Glomerular visceral epithelial cell (primary cell): ENCODE results near the gene CCT3.
A peak's percentile ranks its signal among the peaks of the same experiment; 100 is the strongest.
"Not testable (repeated sequence)": the region's sequence is repeated elsewhere in the genome, so short reads cannot be mapped to it uniquely, and the experiment has no call there.

Experiments
- DNase-seq: peaks from one replicate; pipeline ENCODE4 v3.0.0-alpha.2; 2016; ENCODE audit errors: extremely low spot score

CCT3 gene

DNA sequence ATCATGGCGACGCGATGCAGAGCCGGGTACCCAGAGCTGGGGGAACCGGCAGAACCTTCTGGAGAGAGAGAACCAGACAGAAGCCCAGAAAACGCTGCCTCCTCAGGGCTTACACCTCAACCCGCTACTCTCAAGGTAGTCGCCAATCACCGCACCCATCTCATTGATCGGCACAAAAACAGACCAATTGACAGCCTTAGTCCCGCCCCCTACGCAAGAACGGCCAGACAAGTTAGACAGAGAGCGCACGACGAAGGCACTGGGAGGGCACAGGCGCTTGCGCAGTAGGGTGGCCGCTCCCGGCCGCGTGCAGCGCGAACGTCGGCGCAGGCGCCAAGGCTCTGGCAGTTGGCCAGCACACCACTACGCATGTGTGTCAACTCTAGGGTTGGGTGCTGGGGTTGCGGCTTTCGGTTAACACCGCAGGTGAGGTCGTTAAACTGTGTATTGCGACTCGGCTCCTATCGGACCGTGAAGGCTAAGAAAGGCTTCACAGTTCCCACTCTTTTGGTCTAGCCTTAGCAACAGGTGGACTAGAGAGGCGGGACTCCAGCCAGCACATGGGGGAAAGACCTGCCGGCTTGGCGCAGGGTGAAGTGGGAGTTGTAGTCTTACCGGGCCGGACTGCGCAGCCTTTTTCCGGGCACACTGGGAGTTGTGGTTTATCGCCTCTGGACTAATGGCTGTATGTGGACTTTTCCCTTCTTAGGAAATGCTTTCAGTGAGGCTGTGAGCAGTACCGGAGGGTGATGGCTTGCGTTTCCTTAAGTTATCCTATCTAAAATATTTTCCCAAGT is at the start of gene CCT3, which contains the start of gene TSACC:
Gene CCT3, minus strand, starts transcription at position 113 of the 797 bp plus-strand sequence. Its CDS starts 108 bp downstream, at position 5.
Gene TSACC, plus strand, starts transcription at position 347 of the 797 bp plus-strand sequence. CDS start 1,232 bp downstream, outside the sequence.
- peak; percentile 100 for DNase-seq

DNA sequence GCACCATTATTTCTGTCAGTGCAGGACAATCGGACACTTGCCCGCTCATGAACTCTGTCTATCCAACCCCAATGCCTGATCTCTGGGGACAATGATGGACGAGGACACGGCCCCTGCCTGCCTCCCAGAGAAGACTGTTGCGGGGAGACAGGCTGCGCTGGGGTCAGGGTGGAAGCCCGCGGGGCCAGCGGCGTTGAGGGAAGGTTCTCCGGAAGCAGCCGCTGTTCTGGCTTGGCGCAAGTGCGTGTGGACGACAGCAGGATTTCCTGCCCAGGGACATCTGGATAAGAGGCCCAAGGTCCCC is 49.7 kb upstream of the CCT3 start:
- DNase-seq: no peak

DNA sequence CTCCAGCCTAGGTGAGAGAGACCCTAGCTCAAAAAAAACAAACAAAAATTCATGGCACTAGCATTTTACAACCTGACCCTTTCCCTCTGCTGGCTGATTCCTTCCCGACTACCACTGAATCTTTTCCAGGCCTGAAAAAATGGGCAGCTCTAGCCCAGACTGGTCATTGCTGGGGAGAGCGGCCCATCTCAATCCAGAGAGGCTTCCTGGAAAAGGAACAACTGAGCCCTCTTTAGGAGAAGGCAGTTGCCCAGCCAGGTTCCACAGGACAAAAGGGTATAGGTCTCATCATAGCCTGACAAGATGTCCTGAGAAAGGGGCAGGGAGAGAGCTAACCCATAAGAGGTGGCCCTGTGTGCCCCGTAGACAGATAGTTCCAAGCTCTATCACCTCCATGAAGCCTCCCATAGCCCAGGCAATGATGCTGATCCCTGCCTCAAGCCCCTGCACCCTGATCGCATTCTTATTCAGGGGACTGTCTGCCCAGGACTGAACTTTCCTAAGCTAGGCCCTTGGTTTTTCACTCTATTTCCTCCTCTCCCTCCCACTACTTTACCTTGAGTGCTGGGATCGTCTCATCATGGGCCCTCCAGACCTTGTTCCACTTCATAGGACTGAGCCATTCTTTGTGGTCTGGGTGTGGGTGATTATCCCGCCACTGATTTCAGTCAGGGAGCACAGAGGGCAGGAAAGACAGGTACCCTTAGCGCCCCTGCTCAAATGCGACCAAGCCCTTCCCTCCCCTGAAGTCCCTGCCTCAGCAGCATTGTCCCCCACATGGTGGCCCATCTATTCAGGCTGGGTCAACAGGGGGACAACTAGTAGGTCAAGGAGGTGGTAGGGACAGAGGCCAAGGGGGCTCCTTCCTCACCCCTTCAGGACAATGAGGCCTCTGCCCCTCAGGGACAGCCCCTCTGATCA is 49.1 kb upstream of the CCT3 start:
- DNase-seq: no peak

DNA sequence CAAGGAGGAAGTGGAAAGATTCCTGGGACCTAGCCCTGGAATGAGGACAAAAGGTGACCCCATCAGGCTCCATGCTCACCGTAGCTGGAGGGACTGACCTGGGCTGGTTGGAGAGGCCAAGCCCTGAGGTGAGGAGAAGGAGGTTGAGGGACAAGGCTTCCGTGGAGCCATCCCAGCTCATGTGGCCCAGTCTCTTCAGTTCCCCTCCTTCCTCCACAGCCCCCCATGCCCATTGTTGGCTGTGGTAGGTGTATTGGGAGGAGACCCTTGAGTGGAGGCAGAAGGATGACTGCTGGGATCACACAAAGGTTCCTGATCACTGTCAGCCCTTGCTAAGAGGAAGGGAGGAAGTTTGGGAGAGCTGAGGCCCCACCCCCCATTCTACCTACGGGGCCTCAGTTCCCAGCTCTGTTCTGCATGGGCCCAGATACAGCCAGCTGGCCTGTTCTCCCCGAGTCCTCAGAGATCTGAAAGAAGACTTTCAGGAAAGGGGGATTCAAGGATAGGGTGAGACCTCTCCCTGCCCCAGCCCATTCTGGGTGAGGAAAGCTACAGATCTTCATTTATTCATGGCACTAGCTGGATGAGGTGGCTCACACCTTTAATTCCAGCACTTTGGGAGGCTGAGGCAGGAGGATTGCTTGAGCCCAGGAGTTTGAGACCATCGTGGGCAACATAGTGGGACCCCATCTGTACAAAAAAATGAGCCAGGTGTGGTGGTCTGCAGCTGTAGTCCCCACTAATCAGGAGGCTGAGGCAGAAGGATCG is 48.2 kb upstream of the CCT3 start:
- DNase-seq: no peak

DNA sequence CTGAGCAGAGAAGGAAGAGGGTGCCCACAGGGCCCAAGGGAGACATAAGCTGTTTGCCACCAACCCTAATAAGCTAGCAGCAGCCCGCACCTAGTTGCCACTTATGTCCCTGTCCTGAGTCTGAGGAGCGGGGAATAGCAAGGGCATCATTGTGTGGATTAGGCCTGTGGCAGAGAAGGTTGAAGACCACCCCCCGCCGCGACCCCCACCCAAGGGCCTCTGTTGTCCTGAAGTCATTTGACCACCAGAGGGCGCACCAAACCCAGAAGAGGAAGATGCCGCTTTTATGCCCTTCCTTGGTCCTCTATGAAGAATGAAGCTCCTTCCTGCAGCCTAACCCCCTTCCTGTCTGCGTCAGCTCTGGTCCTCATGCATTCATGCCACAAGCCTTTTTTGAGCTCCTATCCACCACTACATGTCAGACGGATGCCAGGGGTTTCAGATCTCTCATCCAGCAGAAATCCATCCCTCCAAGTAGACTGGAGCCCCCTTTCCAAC is 47.5 kb upstream of the CCT3 start:
- DNase-seq: peak; percentile 55

DNA sequence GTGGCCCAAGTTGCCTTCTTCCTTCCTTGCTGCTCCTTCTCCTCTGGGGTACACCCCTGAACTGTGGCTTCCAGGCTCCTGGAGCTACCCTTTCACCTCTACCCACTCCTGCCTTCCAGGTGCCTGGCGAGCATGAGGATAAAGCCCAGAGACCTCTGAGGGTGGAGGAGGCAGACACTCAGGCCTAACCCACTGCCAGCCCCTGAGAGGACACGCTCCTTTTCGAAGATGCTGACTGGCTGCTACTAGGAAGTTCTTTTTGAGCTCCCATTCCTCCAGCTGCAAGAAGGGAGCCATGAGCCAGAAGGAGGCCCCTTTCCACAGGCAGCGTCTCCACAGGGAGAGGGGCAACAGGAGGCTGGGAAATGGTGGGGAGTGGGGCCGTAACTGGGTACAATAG is 46.6 kb upstream of the CCT3 start:
- no peak for DNase-seq

DNA sequence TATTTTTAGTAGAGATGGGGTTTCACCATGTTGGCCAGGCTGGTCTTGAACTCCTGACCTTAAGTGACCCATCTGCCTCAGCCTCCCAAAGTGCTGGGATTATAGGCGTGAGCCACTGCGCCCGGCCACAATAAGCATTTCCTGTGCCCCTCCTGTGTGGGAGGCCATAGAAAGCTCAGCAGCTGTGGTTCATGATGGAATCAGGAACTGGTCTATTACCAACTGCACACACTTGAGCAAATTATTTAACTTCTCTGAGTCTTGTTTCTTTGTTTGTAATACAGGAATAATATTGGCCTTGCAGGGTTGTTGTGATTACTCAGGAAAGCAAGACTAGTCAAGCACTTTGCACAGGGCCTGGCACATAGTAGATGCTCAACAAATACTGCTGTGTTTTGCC is 45.9 kb upstream of the CCT3 start:
- no peak for DNase-seq

DNA sequence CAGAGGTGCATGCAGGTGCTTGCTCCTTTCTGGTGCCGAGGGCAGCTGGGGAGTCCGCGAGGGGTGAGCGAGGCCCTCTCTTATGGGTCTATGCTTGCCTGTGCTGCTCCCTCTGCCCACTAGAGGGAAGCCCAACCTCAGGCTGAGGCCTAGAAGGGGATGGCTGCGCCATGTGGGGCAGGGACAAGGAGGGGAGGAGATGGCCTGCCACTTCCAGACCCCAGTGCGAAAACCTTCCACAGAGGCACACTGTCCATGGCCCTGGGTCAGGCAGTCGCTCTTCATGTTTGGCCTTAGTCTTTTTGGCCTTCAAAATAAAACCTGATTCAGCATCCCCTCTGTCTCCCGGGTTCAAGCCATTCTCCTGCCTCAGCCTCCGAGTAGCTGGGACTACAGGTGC is 44.9 kb upstream of the CCT3 start:
- DNase-seq: peak; percentile 55

DNA sequence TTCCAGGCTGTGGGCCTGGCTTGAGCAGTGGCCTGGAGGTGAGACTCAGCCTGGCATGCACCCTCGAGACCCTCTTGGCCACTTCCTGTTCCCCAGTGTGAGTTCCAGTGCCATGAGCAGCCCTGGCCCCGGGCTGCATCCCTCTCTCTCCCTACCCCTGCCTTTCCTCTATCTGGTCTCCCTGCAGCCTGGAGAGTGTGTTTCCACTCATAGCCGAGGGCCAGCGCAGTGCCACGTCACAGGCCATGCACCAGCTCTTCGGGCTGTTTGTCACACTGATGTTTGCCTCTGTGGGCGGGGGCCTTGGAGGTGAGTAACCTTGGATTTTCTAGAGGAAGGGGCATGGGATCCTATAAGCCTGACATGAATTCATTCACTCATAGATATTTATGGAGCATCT is 44.5 kb upstream of the CCT3 start:
- no peak for DNase-seq

DNA sequence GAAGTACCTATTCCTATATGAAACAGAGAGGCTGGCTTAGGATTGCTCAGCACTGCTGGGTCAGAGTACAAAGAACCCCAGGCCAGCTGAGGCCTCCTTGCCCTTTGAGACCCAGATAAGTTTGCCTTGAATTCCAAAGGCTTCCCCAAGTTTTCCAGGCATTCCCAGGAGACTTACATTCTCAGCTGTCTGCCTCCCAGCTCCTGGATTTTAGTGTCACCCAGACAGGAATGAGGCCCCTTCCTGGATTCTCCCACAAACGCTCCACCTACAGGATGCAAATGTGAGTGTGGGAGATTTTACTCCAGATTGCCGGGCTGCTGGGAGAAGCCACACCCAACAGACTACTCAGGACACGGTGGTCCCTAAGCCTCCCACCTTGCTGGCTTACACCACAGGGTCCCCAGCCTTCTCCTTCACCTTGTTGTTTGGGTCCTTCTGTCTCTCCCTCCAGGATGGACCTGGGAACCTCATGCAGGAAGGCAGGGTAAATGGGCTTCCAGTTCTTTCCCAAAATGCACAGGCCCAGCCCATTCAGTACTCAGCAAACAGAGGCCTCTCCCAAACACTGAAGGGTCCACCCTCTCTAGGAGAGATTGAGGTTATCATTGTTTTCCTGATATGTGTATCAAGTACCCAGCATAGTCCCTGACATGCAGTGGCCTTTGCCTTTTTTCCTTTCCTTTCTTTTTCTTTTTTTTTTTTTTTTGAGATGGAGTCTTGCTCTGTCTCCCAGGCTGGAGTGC is 41.5 kb upstream of the CCT3 start:
- DNase-seq: peak; percentile 26

DNA sequence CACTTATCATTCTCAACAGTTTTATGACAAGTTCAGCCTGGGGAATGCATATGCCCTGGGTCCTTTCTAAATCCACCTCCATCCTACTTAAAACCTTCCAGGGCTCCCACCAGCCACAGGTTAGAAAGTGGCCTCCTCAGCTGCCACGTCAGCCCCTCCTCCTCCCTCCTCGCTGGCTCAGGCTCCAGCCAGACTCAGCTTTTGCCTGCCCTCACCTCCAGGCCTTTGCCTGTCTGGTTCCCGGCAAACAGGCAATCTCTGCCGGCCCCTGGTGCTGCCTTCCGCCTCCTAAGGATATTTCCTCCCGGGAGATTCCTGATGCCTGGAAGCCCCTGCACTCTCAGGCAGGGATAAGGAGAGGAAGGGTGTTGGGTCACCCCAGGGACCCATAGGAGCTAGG is 40.5 kb upstream of the CCT3 start:
- DNase-seq: no peak

DNA sequence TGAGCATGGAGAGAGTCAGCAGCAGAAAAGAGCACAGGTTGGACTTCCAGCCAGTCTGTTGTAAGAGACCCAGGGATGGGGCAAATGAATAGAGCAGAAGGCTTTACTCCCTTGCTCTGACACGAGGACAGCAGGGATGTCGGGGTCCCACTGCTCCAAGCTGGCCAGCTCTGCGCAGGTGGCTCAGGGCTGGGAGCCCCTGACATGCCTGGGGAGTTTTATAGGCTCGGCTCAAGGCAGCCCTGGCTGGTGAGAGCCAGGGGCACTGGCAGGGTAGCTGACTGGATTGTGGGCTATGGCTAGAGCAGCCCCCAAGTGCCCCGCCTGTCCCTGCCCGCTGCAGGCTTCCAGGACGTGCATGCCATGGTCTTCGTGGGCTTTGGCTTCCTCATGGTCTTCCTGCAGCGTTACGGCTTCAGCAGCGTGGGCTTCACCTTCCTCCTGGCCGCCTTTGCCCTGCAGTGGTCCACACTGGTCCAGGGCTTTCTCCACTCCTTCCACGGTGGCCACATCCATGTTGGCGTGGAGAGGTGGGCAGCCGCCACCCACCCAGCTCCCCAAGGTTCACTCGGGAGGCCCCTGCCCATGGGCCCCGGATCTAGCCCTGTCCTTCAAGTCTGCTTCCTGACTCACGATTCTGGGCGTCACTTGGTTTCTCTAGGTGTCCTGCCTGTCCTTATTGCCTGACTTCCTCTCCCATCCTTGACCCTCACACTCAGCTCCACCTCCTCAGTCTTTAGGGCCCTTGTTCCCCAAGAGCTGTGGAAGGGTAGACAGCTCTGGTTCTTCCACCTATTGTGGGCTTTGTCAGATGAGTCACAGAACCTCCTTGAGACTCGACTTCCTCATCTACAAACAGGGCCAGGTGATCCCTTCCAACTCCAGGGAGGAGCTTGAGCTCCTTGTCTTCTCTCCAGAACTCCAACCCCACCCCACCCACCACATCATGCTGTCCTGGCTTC is 39.1 kb upstream of the CCT3 start:
- no peak for DNase-seq

DNA sequence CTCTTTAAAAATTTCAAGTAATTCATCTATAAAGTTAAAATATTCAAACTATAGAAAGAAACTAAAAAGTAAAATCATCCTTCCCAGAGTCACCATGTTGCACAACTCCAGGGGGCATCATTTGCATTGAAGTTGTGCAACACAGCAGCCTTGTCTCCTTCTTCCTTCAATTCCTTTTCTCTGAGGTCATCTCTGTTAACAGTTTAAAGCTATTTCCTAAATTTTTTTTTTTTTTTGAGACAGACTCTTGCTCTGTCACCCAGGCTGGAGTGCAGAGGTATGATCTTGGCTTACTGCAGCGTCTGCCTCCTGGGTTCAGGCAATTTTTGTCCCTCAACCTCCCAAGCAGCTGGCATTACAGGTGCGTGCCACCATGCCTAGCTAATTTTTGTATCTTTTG is 38.1 kb upstream of the CCT3 start:
- no peak for DNase-seq

DNA sequence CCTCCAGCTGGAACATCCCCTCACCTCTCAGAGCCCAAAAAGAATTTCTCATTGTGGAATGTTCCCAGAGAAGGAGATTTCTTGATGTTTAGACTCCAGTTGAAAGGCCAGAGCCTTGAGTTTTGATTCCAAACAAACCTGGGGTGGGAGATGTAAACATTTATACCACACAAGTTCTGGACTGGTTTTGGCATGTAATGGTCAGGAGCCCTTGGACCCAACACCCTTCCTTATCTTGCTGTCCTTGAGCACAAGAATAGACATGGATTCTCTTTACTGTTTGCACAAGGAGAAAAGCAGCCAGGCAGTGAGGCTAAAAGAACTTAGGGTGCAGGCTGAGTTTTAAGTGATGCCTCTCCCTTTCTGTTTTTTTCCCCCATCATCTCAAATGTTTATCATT is 35.5 kb upstream of the CCT3 start:
- no peak for DNase-seq

DNA sequence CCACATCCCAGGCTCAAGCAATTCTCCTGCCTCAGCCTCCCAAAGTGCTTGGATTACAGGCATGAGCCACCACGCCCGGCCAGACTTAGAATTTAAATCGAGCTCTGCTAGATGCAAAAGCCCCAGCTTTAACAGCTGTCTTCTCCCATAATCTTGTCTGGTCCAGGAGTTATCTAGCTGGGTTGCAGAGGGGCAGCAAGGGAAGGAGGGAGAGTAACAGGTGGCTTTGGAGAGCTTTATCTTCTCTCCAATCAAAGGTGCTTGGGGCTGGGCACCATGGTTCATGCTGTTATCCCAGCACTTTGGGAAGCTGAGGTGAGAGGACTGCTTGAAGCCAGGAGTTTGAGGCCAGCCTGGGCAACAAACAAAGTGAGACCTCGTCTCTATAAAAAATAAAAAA is 34.8 kb upstream of the CCT3 start:
- DNase-seq: no peak

DNA sequence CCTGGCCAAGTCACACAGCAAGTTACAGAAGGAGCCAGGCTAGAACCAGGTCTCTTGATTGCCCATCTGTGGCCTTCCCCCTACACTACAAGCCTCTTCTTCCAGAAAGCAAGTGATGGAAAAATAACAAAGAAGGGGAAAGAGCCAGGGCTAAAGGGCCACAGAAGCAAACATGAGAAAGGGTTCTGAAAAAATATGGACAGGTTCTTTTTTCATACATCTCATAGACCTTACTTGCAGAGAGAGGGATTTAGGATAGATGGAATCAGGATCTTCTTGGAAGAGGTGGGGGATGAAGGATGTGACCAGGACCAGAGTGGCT is 34.1 kb upstream of the CCT3 start:
- no peak for DNase-seq

DNA sequence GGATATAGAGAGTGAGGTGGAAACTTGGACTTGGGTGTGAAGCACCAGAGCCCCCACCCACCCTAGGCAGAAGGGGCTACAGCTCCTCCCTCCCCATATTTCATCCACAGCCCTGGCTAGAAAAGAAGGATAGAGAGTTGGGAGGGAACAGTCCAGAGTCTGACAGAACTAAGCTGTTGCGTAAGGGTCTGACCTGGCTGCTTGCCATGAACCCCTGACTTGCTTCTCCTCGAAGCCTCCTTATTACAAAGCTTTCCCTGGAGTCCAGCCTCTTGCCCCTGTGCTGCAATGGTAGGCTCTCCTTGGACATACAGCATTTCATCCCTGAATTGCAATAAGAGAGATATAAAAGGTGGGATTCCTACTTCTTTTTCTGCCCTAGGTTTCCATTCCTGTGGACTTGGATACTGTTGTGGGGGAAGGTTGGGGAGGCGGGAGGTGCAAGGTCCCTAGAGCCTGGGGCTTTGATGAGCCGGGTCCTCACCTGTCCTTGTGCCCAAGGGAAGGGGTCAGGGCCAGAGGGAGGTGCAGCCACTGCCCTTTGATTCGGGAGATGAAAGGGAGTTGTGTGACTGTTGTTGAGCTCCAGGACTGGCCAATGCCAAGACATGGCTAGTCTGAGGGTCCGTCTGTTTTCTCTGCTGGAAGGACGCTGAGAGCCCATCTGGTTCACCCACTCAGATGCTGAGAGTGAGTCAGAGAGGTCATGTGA is 33.6 kb upstream of the CCT3 start:
- no peak for DNase-seq

DNA sequence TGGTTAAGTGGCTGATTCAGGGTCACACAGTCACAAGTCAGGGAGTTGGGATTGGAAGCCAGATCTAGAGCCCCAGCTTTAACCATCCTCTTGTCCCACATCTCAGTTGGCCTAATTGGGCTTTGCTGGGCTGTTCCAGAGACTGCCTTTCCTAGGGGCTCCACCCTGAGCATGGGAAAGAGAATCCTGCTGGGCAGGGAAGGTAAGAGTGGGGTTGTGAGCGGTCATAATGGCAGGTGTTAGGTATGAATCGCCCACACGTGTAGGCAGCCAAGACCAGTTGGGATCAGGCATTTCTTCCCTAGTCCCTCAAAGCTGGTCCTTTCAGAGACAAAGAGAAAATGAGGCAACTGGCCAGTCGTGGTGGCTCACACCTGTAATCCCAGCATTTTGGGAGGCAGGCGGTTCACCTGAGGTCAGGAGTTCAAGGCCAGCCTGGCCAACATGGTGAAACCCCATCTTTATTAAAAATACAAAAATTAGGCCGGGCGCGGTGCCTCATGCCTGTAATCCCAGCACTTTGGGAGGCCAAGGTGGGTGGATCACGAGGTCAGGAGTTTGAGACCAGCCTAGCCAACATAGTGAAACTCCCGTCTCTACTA is 31.7 kb upstream of the CCT3 start:
- not testable (repeated sequence) for DNase-seq
